AG04449 (cell line): ENCODE results near the gene NUTM2D.
A peak's percentile ranks its signal among the peaks of the same experiment; 100 is the strongest.
"Not testable (repeated sequence)": the region's sequence is repeated elsewhere in the genome, so short reads cannot be mapped to it uniquely, and the experiment has no call there.

Experiments used
- CTCF ChIA-PET: fragments of 350-600 bp; formaldehyde crosslinking; extraction: SDS; loops from one replicate; lab custom pipeline; 2021; ENCODE audit warnings: antibody characterized with exemption; lab: Yijun Ruan, JAX
- POLR2A ChIA-PET: fragments of 400-600, 350-600 bp; formaldehyde crosslinking; extraction: SDS; loops from one replicate; lab custom pipeline; 2020; ENCODE audit warnings: antibody characterized with exemption, inconsistent platforms; lab: Yijun Ruan, JAX
- DNase-seq: peaks from one replicate; pipeline ENCODE4 v3.0.0-alpha.2; 2010; ENCODE audit warnings: low read depth, low spot score
- H3K4me3 ChIP-seq: 2 replicates; pipeline ENCODE4 v1.5.1; 2011; ENCODE audit warnings: low read depth, mild to moderate bottlenecking, control low read depth, low read length
- TF ChIP-seq, protein P1 (sequence below): IDR thresholded peaks from one replicate; pipeline ENCODE4 v1.5.1; 2011; ENCODE audit warnings: mild to moderate bottlenecking, moderate library complexity, low read length, control low read depth, inconsistent platforms; ENCODE audit not compliant: insufficient read depth; ENCODE audit errors: missing control alignments

Gene NUTM2D

DNA sequence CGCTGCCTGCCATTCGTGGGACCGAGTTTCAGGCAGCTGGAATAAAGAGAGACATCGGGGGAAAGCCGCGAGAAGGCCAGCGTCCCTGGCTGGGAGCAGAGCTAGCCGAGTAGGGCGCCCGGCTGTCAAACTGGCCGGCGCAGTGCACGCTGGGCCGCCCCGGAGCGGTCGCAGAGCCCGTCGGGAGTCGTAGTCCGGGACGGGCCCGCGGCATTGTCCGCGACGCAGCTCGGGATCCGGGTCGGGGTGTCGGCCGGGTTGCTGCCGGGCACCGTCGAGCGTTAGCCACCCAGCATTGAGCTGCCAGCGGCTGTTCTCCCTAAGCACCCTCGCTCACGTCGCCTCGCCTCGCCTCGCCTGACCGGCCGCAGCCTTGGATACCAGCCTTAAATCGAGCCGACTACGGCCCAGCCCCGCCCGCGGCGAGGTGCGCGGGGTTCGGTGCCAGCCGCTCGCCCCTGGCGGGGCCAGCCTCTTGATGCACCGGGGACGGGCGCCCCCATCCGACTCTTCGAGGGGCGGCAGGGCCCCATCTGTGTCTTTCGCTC, 14.8 kb upstream of the NUTM2D start:
- TF ChIP-seq, protein P1, sequence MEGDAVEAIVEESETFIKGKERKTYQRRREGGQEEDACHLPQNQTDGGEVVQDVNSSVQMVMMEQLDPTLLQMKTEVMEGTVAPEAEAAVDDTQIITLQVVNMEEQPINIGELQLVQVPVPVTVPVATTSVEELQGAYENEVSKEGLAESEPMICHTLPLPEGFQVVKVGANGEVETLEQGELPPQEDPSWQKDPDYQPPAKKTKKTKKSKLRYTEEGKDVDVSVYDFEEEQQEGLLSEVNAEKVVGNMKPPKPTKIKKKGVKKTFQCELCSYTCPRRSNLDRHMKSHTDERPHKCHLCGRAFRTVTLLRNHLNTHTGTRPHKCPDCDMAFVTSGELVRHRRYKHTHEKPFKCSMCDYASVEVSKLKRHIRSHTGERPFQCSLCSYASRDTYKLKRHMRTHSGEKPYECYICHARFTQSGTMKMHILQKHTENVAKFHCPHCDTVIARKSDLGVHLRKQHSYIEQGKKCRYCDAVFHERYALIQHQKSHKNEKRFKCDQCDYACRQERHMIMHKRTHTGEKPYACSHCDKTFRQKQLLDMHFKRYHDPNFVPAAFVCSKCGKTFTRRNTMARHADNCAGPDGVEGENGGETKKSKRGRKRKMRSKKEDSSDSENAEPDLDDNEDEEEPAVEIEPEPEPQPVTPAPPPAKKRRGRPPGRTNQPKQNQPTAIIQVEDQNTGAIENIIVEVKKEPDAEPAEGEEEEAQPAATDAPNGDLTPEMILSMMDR = peak; percentile 40
- H3K4me3 ChIP-seq = peak overlapping the region; percentile 40
- DNase-seq, CTCF ChIA-PET, POLR2A ChIA-PET: not testable (repeated sequence)

DNA sequence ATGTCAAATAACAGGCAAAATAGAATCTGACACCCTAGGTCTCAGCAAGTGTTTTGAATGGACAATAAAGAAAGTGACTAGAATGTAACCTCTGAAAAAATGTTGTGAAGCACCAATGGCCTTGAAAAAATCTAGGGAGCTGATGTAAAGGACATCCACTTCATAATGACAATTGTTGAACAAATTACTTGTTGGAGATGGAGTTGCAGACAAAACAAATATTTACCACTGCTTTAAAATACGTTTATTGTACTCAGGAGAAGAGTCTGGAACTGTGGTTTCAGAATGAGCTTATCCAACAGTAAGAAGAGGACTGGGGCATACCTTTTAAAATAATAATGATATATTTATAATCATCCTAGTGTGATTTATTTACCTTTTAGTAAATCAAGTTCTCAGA, 11.8 kb upstream of the NUTM2D start:
- DNase-seq, H3K4me3 ChIP-seq, POLR2A ChIA-PET, CTCF ChIA-PET: not testable (repeated sequence)

DNA sequence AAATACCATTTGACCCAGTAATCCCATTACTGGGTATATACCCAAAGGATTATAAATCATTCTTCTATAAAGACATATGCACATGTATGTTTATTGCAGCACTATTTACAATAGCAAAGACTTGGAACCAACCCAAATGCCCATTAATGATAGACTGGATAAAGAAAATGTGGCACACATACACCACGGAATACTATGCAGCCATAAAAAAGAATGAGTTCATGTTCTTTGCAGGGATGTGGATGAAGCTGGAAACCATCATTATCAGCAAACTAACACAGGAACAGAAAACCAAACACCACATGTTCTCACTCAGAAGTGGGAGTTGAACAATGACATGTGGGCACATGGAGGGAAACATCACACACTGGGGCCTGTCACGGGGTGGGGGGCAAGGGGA, 7.4 kb upstream of the NUTM2D start:
- H3K4me3 ChIP-seq, POLR2A ChIA-PET, CTCF ChIA-PET, DNase-seq: not testable (repeated sequence)

GRCh38 chr10:87352825-87353224, 4.7 kb upstream of the NUTM2D start:
- DNase-seq, POLR2A ChIA-PET: not testable (repeated sequence)

DNA sequence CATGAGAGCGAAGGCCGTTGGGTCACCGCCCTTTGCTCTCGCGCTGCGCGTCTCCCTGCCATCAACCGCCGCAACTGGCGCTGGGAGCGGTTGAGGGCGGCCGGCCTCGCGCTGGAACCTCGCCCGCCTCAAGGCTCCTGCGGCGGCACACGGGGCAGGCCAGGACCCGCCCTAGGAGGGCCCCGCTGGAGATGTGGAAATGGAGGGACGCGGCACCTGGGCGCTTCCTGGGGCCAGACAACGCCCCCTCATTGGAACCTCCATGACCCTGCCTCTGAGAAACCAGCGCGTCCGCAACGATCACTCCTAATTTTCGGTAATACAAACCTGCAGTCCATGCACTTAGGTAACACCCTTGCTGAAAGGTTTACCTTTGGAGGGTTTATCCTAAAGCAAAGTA, 2.4 kb upstream of the NUTM2D start:
- H3K4me3 ChIP-seq, CTCF ChIA-PET, POLR2A ChIA-PET, DNase-seq: not testable (repeated sequence)

More at GRCh38 chr10:87352825-87353224, 4.7 kb upstream of the NUTM2D start:
- H3K4me3 ChIP-seq, CTCF ChIA-PET: not testable (repeated sequence)

GRCh38 chr10:87358159-87358558, 615 bp downstream of the NUTM2D start:
- CTCF ChIA-PET, POLR2A ChIA-PET: not testable (repeated sequence)

GRCh38 chr10:87369514-87370112, 12.1 kb downstream of the NUTM2D start:
- CTCF ChIA-PET, H3K4me3 ChIP-seq, DNase-seq, POLR2A ChIA-PET: not testable (repeated sequence)

More at GRCh38 chr10:87358159-87358558, 615 bp downstream of the NUTM2D start:
- H3K4me3 ChIP-seq, DNase-seq: not testable (repeated sequence)

- DNase-seq, CTCF ChIA-PET, POLR2A ChIA-PET, H3K4me3 ChIP-seq: not testable (repeated sequence)
Observed at GRCh38 chr10:87374091-87374490, 16.5 kb downstream of the NUTM2D start.

GRCh38 chr10:87379115-87379514, 21.6 kb downstream of the NUTM2D start:
- H3K4me3 ChIP-seq, DNase-seq, POLR2A ChIA-PET, CTCF ChIA-PET: not testable (repeated sequence)

GRCh38 chr10:87383149-87383857, 25.8 kb downstream of the NUTM2D start:
- POLR2A ChIA-PET, H3K4me3 ChIP-seq, DNase-seq, CTCF ChIA-PET: not testable (repeated sequence)

GRCh38 chr10:87384283-87384682, 26.7 kb downstream of the NUTM2D start:
- CTCF ChIA-PET, H3K4me3 ChIP-seq, DNase-seq, POLR2A ChIA-PET: not testable (repeated sequence)

- CTCF ChIA-PET, DNase-seq, POLR2A ChIA-PET, H3K4me3 ChIP-seq: not testable (repeated sequence)
Observed at GRCh38 chr10:87385762-87386360, 28.3 kb downstream of the NUTM2D start.

GRCh38 chr10:87391360-87391759, 33.8 kb downstream of the NUTM2D start:
- H3K4me3 ChIP-seq, POLR2A ChIA-PET, DNase-seq, CTCF ChIA-PET: not testable (repeated sequence)

DNA sequence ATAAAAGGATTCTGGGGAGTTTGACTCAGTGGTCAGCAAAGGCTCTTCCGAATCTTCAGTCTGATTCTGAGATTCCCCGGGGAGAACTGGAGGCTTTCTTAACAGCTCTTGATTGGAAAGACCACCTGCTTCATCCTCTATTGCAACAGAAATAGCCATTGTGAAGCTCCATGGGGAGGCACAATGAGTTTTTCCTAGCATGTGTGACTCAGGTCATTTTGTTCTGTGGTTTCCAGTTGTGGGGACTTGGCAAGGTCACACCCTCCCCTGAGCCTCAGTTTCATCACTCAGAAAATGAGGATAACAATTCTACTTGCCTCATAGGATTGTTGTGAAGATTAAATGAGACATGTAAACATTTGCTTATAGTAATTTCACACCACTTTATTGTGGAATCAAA, 38.7 kb downstream of the NUTM2D start:
- POLR2A ChIA-PET, CTCF ChIA-PET, DNase-seq, H3K4me3 ChIP-seq: not testable (repeated sequence)

- POLR2A ChIA-PET, CTCF ChIA-PET, H3K4me3 ChIP-seq, DNase-seq: not testable (repeated sequence)
Observed at GRCh38 chr10:87398436-87398835, 40.9 kb downstream of the NUTM2D start.
